SU-DHL-6 (cell line): ENCODE measurements around the gene MRPL36.

Source experiments
- CTCF ChIP-seq: fragments of 200-600 bp; sonication (generic); IDR thresholded peaks from one replicate; pipeline ENCODE4 v1.5.1; 2017; ENCODE audit warnings: antibody characterized with exemption, mild to moderate bottlenecking, low read length, moderate library complexity; ENCODE audit not compliant: insufficient read depth, poor library complexity, severe bottlenecking
- EZH2phosphoT487 ChIP-seq: fragments of 200-600 bp; sonication (generic), shearing (Covaris generic); conservative IDR thresholded peaks from 2 replicates; pipeline ENCODE4 v1.6.1; 2018; ENCODE audit warnings: mild to moderate bottlenecking, antibody characterized with exemption, low read length, moderate library complexity, mixed read lengths

GRCh38 chr5:1753490-1753889, 46.1 kb downstream of the MRPL36 start:
- TF ChIP-seq CTCF, result no peak
- no peak for TF ChIP-seq EZH2phosphoT487
